ENCODE results near the gene CFAP97. TPM values are rescaled to one million over a fixed set of nuclear protein-coding genes. Genes with fewer than 3 reads are reported as not detected.
A peak's percentile ranks its signal among the peaks of the same experiment; 100 is the strongest.
"Not testable (repeated sequence)": the region's sequence is repeated elsewhere in the genome, so short reads cannot be mapped to it uniquely, and the experiment has no call there.

CFAP97 gene
- 9.8 TPM for total RNA-seq
- long read RNA-seq, full-length matches to known transcripts: 4 of 8 reads
- long read RNA-seq, partial matches to known transcripts: 1 of 8 reads
- long read RNA-seq, other reads (novel, unspliced or antisense): 3 of 8 reads

DNA sequence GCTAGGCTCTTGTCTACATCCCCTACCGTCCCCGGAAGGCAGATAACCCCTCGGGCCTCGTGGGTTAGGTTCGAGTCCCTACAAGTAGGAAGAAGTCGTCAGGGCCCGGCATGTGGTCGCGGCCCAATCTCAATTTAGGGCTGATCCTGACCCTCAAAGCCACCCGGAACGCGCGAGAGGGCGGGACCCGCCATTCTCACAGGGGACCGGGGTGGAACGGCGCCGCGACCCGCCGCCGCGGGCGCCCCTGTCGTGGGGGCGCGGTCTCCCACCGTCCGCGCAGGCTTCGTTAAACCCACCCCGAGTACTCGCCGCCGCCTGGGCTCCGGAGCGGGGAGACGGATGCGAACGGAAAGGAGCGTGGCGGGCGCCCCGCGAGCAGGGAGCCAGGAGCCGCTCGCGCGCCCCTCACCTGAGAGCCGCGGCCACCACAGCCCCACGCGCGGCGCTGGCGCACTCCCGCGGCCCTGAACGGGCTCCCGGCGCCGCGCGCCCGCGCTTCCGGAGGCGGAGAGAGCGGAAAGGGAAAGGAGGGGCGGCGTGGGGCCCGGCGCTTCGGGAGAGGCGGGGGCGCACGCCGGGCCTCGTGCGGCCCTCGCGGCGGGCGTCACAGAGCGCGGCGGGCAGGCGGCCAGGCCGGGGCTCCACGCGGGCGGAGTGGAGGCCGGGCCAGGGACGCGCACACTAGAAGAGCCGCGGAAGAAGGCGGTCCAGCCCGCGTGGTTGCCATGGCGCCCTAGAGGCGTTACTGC is at the start of gene CFAP97:
TSS of gene CFAP97 (minus strand) at position 515 of the 752 bp plus-strand sequence. CDS start 12,804 bp downstream, outside the sequence.
- intact Hi-C loops (cut with micrococcal nuclease): no loop called here
- DNase-seq (peak; percentile 97), ATAC-seq (peak; percentile 95)

DNA sequence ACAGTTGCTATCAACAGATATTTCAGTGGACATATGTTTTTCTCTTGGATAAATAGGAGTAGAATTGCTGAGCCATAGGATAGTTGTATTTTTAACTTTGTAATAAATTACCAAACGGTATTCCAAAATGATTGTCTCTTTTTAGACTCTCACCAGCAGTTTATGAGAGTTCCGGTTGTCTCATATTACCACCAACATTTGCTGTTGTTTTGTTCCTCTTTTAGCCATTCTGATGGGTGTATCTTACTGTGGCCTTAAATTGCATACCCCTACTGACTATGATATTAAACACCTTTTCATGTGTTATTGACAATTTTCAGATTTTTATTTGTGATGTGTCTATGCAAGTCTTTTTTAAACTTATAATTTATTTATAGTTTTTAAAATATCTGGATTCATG is 45.3 kb upstream of the CFAP97 start:
- no peak for ATAC-seq
- no peak for DNase-seq
- intact Hi-C loops (cut with micrococcal nuclease): no loop called here

GRCh38 chr4:185248393-185249039 is 44.7 kb upstream of the CFAP97 start:
- DNase-seq (no peak), ATAC-seq (no peak)
- intact Hi-C loops (cut with micrococcal nuclease): no loop called here

DNA sequence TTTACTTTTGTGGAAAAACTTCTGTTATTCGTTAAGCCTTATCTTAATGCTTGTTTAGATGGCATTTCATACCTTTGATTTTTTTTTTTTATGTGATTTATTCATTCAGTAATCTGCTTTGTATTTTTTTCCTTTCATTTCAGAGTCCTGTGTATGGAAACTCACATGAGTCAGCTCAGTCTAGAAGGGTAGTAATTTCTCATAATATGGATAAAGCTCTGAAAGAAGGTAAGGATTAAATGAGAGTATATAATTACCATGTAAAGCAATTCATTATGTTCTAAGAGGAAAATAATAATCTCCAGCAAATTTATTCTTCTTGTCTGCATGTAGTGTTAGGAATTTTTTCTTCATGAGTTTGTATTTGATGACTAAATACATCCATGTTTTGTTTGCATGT is 43.4 kb upstream of the CFAP97 start:
- DNase-seq: no peak
- intact Hi-C loops (cut with micrococcal nuclease): no loop called here
- ATAC-seq: no peak

DNA sequence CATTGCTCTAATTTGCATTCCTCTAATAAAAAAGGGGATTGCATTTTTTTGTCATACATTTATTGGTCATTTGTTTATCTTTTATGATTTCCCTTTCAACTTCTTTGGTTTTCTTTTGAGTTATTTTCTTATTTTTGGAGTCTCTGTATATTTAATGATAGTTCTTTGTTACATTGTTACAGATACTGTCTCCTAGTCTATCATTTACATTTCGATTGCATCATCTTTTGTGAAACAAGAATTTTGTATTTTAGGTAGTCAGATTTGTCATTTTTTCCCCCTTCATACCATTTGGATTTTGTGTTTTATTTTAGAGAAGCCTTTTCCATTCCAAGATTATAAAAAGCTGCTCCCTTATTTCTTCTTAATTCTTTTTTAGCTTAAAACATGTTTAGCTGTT is 42.7 kb upstream of the CFAP97 start:
- intact Hi-C loops (cut with micrococcal nuclease): no loop called here
- ATAC-seq (no peak), DNase-seq (no peak)

GRCh38 chr4:185244763-185245162 is 41.0 kb upstream of the CFAP97 start:
- intact Hi-C loops (cut with micrococcal nuclease): no loop called here
- DNase-seq (no peak), ATAC-seq (no peak)

DNA sequence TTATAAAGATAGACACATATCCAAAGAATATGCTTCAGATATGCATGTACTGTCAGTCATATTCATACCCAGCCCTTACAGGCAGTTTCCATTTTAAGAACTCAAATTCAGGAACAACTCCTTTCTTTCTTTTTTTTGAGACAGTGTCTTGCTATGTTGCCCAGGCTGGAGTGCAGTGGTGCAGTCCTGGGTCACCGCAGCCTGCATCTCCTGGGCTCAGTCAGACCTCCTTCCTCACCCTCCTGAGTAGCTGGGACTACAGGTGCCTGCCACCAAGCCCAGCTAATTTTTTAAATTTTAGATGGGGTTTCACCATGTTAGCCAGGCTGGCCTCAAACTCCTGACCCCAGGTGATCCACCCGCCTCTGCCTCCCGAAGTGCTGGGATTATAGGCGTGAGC is 40.1 kb upstream of the CFAP97 start:
- intact Hi-C loops (cut with micrococcal nuclease): no loop called here
- no peak for DNase-seq
- no peak for ATAC-seq

DNA sequence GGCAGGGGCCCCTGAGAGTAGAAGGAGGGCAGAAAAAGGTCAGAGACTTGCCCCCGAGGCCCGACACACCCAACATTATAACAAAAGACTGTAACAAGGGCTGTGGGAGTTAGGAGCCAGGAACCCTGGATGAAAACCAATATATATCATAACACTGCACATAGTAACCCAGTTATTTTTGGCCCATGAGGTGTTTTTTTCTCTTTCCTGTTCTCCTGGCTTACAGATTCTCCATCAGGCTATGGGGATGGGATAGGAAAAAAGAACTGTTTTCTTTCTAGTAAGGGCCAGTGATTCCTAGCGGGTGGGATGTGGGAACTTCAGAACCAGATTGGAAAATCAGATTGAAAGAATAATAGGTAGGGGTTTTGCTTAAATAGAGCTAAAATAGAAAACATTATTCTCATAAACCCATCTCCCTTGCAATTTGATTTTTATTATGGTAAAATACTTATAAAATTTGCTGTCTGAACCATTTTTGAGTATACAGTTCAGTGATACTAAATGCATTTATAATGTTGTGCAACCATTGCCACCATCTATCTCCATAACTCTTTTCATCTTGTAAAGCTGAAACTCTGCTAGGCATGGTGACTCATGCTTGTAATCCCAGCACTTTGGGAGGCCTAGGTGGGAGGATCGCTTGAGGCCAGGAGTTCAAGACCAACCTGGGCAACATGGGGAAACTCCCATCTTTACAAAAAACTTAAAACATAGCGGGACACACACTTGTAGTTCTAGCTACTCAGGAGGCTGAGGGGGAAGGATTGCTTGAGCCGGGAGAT is 39.1 kb upstream of the CFAP97 start:
- DNase-seq (no peak), ATAC-seq (no peak)
- intact Hi-C loops (cut with micrococcal nuclease): no loop called here

DNA sequence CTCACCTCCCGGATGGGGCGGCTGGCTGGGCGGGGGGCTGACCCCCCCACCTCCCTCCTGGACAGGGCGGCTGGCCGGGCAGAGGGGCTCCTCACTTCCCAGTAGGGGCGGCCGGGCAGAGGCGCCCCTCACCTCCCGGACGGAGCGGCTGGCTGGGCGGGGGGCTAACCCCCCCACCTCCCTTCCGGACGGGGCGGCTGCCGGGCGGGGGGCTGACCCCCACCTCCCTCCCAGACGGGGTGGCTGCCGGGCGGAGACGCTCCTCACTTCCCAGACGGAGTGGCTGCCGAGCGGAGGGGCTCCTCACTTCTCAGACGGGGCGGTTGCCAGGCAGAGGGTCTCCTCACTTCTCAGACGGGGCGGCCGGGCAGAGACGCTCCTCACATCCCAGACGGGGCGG is 36.7 kb upstream of the CFAP97 start:
- ATAC-seq; DNase-seq; intact Hi-C loops (cut with micrococcal nuclease): not testable (repeated sequence)

DNA sequence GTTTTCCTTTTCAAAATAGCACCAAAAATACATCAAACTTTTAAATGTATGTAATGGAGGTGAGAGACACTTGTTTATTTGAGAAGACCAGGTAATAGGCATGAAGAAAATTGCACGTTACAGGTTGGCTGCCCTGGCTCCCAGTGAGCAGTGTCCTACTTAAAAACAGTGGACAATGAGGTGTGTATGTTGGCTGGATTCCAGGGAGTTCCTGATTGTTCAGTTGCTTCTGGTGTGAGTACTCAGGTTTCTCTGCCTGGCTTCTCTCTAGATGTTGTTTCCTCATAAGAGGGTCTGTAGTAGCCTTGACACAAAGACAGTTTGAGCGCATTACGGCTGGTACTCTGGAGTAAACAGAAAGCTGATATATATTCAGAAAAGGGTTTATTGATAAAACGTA is 35.0 kb upstream of the CFAP97 start:
- intact Hi-C loops (cut with micrococcal nuclease): no loop called here
- DNase-seq (no peak), ATAC-seq (no peak)

GRCh38 chr4:185238215-185238681 is 34.4 kb upstream of the CFAP97 start:
- no peak for ATAC-seq
- no peak for DNase-seq
- intact Hi-C loops (cut with micrococcal nuclease): no loop called here

DNA sequence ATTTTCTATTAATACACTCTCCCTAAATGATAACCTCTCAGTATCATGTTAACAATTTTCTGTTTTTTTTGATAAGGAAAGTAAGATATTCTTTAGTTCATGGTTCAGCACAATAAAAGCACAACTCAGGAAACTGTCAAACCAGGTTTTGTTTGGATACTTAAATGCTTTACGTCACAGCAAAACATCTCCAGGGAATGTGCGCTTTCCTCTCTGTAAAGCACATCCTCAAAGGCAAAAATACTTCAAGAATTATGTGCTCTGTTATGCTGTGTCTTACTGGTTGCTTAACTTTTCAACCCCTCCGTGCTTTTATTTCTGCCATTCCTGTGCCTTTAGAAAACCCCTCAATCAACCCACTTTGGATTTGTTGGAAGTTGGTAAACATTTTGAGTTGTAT is 33.4 kb upstream of the CFAP97 start:
- DNase-seq (no peak), ATAC-seq (peak; percentile 51)
- intact Hi-C loops (cut with micrococcal nuclease): no loop called here

DNA sequence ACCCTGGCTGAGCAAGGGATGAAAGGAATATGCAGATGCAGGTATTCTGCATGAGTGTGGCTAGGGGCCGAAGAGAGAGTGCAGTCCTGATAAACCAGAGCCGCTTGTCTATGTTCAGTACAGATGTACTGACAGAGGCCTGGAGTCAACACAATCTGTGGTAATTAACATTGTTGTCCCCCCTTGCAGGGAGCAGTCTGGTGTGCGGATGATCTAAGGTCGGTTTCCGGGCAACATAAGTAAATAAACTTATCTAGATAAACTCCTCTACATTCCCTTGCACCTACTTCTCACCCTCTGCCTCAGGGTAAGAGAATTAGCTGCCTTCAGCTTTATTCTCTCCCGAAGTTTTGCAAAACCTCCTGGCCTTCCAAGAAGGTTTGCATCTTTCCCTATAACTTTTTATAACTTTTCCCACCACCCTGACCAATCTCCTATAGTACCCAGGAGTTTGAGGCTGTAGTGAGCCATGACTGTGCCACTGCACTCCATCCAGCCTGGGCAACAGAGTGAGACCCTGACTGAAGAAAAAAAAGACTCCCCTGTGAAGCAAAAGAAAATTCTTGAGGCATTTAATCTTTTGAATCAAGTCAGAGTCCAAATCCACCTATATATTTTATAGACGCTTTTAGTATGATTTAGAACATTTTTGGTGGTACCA is 32.2 kb upstream of the CFAP97 start:
- DNase-seq (no peak), ATAC-seq (peak; percentile 55)
- intact Hi-C loops (cut with micrococcal nuclease): no loop called here

DNA sequence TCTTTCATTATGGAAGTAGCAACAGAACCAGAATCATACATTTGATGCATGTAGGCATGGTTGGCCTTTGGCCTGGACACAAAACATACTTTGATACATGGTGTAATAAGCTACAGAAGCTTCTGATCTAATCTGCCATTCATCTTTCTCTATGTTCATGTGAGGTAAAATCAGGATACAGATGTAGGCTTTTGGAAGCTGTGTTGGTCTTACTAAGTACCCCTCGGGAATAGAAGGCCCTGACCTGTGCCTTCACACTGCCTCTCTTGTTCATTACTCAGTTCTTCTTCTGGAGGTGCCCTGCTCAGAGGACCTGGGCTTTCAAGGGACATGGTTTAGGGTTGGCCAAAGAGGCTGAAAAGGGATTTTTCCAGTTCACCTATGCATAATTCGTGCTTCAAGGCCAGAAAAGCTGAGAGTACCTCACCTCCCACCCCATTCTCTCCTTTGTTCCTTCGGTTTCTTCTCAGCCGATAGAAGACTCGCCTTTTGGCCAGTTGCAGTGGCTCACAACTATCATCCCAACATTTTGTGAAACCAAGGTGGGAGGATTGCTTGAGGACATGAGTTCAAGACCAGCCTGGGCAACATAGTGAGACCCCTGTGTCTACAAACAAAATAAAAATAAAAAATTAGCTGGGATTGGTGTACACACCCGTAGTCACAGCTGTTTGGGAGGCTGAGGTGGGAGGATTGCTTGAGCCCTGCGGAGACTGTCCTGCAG is 31.5 kb upstream of the CFAP97 start:
- DNase-seq (no peak), ATAC-seq (no peak)
- intact Hi-C loops (cut with micrococcal nuclease): no loop called here

DNA sequence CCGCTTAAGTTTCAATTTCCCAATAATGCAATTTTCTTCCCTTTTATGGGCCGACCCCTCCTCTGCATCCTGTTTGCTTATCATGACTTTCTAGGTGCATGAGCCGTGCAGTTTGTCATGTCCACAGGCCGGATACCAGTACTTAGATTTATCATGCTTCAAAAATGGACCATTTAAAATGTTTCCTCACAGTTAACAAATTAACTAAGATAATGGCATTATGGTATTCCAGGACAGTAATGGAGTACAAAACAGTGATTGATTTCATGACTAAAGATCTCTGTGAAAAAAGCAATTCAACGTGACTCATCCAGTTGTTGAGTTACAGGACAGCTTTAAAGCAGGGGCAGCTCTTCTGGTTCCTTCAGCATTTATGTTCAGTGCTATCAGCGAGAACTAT is 28.6 kb upstream of the CFAP97 start:
- intact Hi-C loops (cut with micrococcal nuclease): no loop called here
- DNase-seq (no peak), ATAC-seq (no peak)

DNA sequence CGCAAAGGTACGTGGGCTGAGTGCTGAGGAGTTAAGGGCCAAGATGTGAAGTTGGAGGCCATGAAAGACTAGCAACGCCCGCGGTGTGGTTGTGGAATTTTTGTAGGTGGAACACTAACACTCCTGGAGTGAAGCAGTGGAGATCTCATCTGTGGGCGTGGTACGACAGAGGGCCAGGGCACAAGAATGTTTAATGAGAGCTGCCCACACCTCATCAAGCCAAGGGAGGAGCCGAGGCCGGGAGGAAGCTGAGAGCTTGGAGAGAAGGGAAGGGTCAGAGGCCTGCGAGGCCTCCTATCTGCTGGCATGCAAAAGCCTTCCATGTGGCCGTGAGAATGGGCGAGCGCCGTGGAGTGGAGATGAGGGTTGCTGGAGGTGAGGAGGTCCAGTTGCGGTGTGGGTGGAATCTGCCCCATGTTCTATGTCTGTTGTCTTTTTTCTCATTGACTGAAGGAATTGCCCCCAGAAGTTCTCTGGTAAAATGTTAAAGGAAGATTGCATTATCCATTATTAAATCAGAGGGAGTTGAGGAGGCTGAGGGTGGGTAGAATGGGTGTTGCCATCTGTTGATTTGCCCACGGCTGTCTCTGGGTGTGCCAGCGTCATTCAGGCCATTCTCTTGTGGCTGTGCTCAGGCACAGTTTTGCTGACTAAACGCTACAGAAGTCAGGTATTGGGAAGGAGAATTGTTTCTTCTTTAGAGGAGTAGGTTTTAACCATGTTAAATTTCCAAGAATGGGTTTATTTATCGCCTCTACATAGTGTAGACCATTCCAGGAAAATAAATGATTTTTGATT is 25.4 kb upstream of the CFAP97 start:
- intact Hi-C loops (cut with micrococcal nuclease): no loop called here
- DNase-seq (no peak), ATAC-seq (no peak)

DNA sequence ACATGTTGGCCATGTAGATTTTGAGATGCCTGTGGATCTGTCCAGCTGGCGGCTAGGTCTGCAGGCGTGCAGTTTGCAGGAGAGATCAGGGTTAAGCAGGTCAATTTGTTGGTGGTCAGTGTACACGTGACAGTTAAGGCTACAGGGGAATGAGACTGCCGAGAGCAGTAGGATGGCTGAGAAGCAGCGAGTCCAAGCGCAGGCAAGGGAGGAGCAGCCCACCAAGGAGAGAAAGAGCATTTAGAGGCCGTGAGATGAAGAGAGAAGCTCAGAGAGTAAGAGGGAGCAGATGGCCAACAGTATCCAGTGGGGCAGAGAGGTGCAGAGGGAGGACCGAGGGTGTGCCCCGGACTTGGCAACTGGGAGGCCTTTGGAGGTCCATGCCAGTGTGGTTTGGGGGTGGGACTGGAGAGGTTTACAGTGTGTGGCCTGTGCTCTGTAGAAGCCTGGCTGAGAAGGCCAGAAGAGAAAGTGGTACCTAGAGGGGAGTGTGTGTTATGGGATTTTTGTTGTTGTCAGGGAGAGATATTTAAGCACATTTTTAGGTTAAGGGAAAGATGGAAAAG is 24.0 kb upstream of the CFAP97 start:
- intact Hi-C loops (cut with micrococcal nuclease): no loop called here
- ATAC-seq: peak; percentile 25
- DNase-seq: no peak

DNA sequence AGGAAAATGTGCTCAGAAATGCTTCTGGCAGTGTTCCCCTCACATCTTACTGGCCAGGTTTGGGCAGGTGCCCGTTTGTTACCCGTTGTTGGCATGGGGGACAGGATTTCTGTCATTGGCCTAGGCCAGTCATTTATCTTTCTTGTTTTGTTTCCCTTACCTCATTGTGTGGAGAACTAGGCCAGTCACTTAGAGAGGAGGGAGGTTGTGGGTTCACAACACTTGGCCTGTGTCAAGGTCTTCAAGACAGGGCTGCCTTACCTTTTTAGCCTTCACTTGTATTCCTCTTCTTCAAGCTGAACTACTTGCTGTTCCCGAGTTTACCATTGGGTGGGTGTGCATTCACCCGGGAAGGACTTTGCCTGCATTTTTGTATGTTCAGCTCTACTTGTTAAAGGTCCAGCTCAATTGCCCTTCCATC is 23.3 kb upstream of the CFAP97 start:
- ATAC-seq: peak; percentile 79
- intact Hi-C loops (cut with micrococcal nuclease): no loop called here

More for the DNA sequence above, 23.3 kb upstream of the CFAP97 start:
- DNase-seq: no peak
